Trophoblast cell (in vitro differentiated cells and primary cell): ENCODE measurements around the gene TNIK.

Experiments used
- DNase-seq, 2 donors: peaks; one replicate each; pipeline ENCODE4 v3.0.0-alpha.2; 2016
- H2AFZ ChIP-seq: 2 replicates; pipeline ENCODE4 v1.6.1; 2013; ENCODE audit warnings: low read length, moderate library complexity, mild to moderate bottlenecking; ENCODE audit not compliant: insufficient read depth, poor library complexity
- H2AK5ac ChIP-seq: 2 replicates; pipeline ENCODE4 v1.6.1; 2013; ENCODE audit warnings: mild to moderate bottlenecking, low read length
- H2BK120ac ChIP-seq: 2 replicates; pipeline ENCODE4 v1.6.1; 2013; ENCODE audit warnings: low read length, mild to moderate bottlenecking, moderate library complexity; ENCODE audit not compliant: insufficient read depth, poor library complexity
- H2BK12ac ChIP-seq: 2 replicates; pipeline ENCODE4 v1.6.1; 2013; ENCODE audit warnings: mild to moderate bottlenecking, low read length, moderate library complexity
- H2BK5ac ChIP-seq: 2 replicates; pipeline ENCODE4 v1.6.1; 2013; ENCODE audit warnings: low read length, low read depth, moderate library complexity, mild to moderate bottlenecking; ENCODE audit not compliant: poor library complexity
- H3K14ac ChIP-seq: 2 replicates; pipeline ENCODE4 v1.6.1; 2013; ENCODE audit warnings: mild to moderate bottlenecking, low read length
- H3K18ac ChIP-seq: 2 replicates; pipeline ENCODE4 v1.6.1; 2013; ENCODE audit warnings: mild to moderate bottlenecking, low read length
- H3K23ac ChIP-seq: 2 replicates; pipeline ENCODE4 v1.6.1; 2013; ENCODE audit warnings: low read length
- H3K27ac ChIP-seq: 2 replicates; pipeline ENCODE4 v1.5.1; 2013; ENCODE audit warnings: low read depth, mild to moderate bottlenecking, inconsistent platforms, low read length, moderate library complexity
- H3K27me3 ChIP-seq: 2 replicates; pipeline ENCODE4 v1.6.1; 2013; ENCODE audit warnings: inconsistent platforms, mild to moderate bottlenecking, low read length, moderate library complexity; ENCODE audit not compliant: insufficient read depth
- H3K36me3 ChIP-seq, 2 experiments: 1 replicate in 1 of 2; 2 replicates in 1 of 2; pipeline ENCODE4 v1.6.1; 2013; ENCODE audit warnings: low read length in 2 of 2, mild to moderate bottlenecking in 2 of 2, moderate library complexity in 1 of 2; ENCODE audit not compliant: insufficient read depth in 2 of 2, control insufficient read depth in 1 of 2
- H3K4ac ChIP-seq: 2 replicates; pipeline ENCODE4 v1.6.1; 2013; ENCODE audit warnings: low read depth, mild to moderate bottlenecking, low read length, moderate library complexity
- H3K4me1 ChIP-seq, 2 experiments: 1 replicate in 1 of 2; 2 replicates in 1 of 2; pipeline ENCODE4 v1.6.1; 2013; ENCODE audit warnings: low read length in 2 of 2, mild to moderate bottlenecking in 2 of 2, moderate library complexity in 1 of 2; ENCODE audit not compliant: insufficient read depth in 2 of 2, control insufficient read depth in 1 of 2
- H3K4me2 ChIP-seq: 2 replicates; pipeline ENCODE4 v1.6.1; 2013; ENCODE audit warnings: inconsistent platforms, mild to moderate bottlenecking, low read length, moderate library complexity
- H3K4me3 ChIP-seq: 2 replicates; pipeline ENCODE4 v1.5.1; 2013; ENCODE audit warnings: mild to moderate bottlenecking, low read depth, low read length, inconsistent platforms
- H3K79me1 ChIP-seq: one replicate; pipeline ENCODE4 v1.6.1; 2013; ENCODE audit warnings: low read length
- H3K79me2 ChIP-seq: 2 replicates; pipeline ENCODE4 v1.6.1; 2013; ENCODE audit warnings: low read length, mild to moderate bottlenecking; ENCODE audit not compliant: control insufficient read depth, insufficient read depth, poor library complexity
- H3K9ac ChIP-seq: 2 replicates; pipeline ENCODE4 v1.6.1; 2013; ENCODE audit warnings: mild to moderate bottlenecking, low read length
- H3K9me3 ChIP-seq: 2 replicates; pipeline ENCODE4 v1.6.1; 2013; ENCODE audit warnings: low read depth, mild to moderate bottlenecking, control low read depth, inconsistent platforms, low read length; ENCODE audit not compliant: insufficient read depth
- H4K12ac ChIP-seq: 2 replicates; pipeline ENCODE4 v1.6.1; 2013; ENCODE audit warnings: low read depth, mild to moderate bottlenecking, low read length, moderate library complexity
- H4K8ac ChIP-seq: 2 replicates; pipeline ENCODE4 v1.6.1; 2013; ENCODE audit warnings: low read depth, mild to moderate bottlenecking, low read length, moderate library complexity
- H4K91ac ChIP-seq: one replicate; pipeline ENCODE4 v1.6.1; 2013; ENCODE audit warnings: low read depth, mild to moderate bottlenecking, low read length, moderate library complexity
- WGBS: extraction: QIAGEN DNeasy Blood & Tissue Kit; methylation state at CpG from one replicate; pipeline ENCODE4 v1.1.7; 2013; ENCODE audit warnings: missing lambda C conversion rate; ENCODE audit not compliant: insufficient read length, insufficient coverage; ENCODE audit errors: extremely low coverage; 5-methylcytosine and 5-hydroxymethylcytosine counted together

Gene TNIK

DNA sequence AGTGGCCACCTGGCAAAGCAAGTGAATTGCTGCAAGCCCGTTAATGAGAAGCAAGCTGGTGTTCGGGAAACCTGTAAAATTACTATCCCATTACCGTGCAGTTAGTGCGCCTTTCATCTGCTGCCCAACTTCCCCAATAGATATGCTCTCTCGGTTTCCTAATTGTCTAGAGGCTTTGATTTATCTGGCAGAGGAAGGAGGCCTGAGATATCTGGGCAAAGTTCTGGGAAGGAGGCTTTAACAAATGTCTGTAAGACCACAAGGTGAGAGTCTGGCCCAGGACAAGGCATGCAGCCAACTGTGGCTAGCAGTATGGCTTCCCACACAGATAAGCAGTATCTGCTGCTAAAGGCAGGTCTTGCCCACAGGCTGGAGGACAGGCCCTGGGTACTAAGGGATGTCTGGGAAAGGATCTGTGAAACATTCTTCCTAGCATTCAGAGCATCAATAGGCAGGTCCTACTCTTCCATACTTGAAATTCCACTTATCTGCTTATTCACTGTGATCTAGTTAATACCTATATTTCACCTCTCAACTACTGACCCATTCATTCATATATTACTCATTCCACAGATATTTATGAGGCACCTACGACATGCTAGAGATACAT lies 303.7 kb downstream of the TNIK start:
- Histone ChIP-seq H3K79me2 (no peaks in the 10 kb centered on the region), H3K4me3 (no peak overlapping the region), H3K9ac (no peak overlapping the region), H4K12ac (no peak overlapping the region), H3K4me1 (peaks cover 0 to 2% of the 10 kb centered on the region in 2 experiments), H2AFZ (no peak overlapping the region), H3K27me3 (no peaks in the 10 kb centered on the region), H3K4ac (no peak overlapping the region), H3K4me2 (no peak overlapping the region), H2BK12ac (no peak overlapping the region), H3K79me1 (no peaks in the 10 kb centered on the region), H3K36me3 (no peaks in the 10 kb centered on the region), H3K23ac (no peak overlapping the region), H3K18ac (no peak overlapping the region), H3K27ac (no peak overlapping the region), H2BK120ac (no peak overlapping the region), H3K14ac (no peak overlapping the region), H2BK5ac (no peak overlapping the region), H4K8ac (no peak overlapping the region), H4K91ac (no peak overlapping the region), H2AK5ac (no peak overlapping the region), H3K9me3 (peaks cover 2% of the 10 kb centered on the region)
- WGBS: no CpG with 5 or more reads among the region's 6 CpGs
- DNase-seq: peak; percentile 5 to 44

DNA sequence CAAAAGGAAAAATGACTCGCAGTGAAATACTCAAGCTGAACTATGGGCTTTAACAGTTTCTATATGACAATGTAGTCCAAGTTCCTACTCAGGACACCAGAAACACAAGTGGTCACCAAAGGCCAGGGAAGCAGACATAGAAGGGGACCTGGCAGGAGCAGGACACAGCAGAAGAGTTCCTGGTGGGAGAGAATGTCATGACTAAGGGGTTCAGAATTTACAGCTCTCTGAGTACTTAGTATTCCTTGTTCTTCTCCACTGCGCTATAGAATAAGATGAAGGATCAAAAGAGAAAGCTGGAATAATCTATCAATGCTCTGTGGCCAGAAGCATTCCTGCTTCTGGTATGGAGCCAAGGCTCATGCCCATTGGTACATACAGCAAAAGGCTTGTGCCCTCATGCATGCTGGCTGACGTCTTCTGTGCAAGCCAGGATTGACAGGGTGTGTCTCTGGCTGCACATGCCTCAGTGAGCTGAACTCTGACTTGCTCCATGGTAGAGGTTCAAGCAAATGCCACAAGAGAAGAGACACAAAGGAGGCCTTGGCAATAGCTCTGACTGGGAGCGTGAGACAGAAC lies 305.0 kb downstream of the TNIK start:
- DNase-seq: peak in 1 of 2 donors; percentile 5
- H3K79me2 ChIP-seq: no peaks in the 10 kb centered on the region
- H3K9me3 ChIP-seq: peaks cover 2% of the 10 kb centered on the region
- no peak overlapping the region for H4K12ac ChIP-seq
- no peak overlapping the region for H2BK5ac ChIP-seq
- no peak overlapping the region for H4K8ac ChIP-seq
- no peak overlapping the region for H2BK12ac ChIP-seq
- no peak overlapping the region for H2AFZ ChIP-seq
- no peak overlapping the region for H3K23ac ChIP-seq
- no peak overlapping the region for H3K27ac ChIP-seq
- H3K9ac ChIP-seq: no peak overlapping the region
- no peak overlapping the region for H2AK5ac ChIP-seq
- no peak overlapping the region for H2BK120ac ChIP-seq
- H3K4me3 ChIP-seq: no peak overlapping the region
- no peak overlapping the region for H3K4me2 ChIP-seq
- H4K91ac ChIP-seq: no peak overlapping the region
- H3K79me1 ChIP-seq: no peaks in the 10 kb centered on the region
- H3K4ac ChIP-seq: no peak overlapping the region
- H3K18ac ChIP-seq: no peak overlapping the region
- H3K4me1 ChIP-seq: peaks cover 0 to 2% of the 10 kb centered on the region in 2 experiments
- WGBS: no CpG with 5 or more reads among the region's 4 CpGs
- no peaks in the 10 kb centered on the region for H3K27me3 ChIP-seq
- no peaks in the 10 kb centered on the region for H3K36me3 ChIP-seq
- H3K14ac ChIP-seq: no peak overlapping the region

DNA sequence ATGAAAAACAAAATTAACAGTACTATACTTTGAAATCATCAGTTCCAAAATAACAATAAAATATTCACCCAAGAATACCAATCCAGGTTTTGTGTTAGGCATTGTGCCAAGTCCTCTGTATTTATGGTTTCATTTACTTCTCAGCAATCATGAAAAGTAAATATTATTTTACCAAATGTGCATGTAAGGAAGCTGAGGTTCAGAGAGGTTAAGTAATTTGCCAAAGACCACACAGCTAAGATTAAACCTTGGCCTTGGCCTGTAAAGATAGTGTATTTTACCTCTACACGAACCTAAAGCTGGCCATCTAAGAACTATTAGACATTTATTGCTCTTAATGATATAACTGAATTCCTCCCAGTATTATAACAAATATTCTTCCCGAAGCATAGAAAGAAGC lies 309.3 kb downstream of the TNIK start:
- no peak overlapping the region for H2AFZ ChIP-seq
- no CpG with 5 or more reads among the region's 2 CpGs for WGBS
- no peak overlapping the region for H4K12ac ChIP-seq
- H2BK120ac ChIP-seq: no peak overlapping the region
- no peak overlapping the region for H3K4ac ChIP-seq
- no peaks in the 10 kb centered on the region for H3K79me1 ChIP-seq
- H3K4me1 ChIP-seq: peaks cover 0 to 2% of the 10 kb centered on the region in 2 experiments
- no peak overlapping the region for H3K4me2 ChIP-seq
- H3K27me3 ChIP-seq: no peaks in the 10 kb centered on the region
- no peak overlapping the region for H3K4me3 ChIP-seq
- H4K91ac ChIP-seq: no peak overlapping the region
- H3K9ac ChIP-seq: no peak overlapping the region
- H2BK12ac ChIP-seq: no peak overlapping the region
- no peak overlapping the region for H3K23ac ChIP-seq
- no peaks in the 10 kb centered on the region for H3K36me3 ChIP-seq
- no peak overlapping the region for H2BK5ac ChIP-seq
- no peak overlapping the region for H2AK5ac ChIP-seq
- no peak overlapping the region for H3K27ac ChIP-seq
- no peak overlapping the region for H4K8ac ChIP-seq
- no peaks in the 10 kb centered on the region for H3K9me3 ChIP-seq
- DNase-seq: no peak
- H3K79me2 ChIP-seq: no peaks in the 10 kb centered on the region
- H3K18ac ChIP-seq: no peak overlapping the region
- no peak overlapping the region for H3K14ac ChIP-seq

DNA sequence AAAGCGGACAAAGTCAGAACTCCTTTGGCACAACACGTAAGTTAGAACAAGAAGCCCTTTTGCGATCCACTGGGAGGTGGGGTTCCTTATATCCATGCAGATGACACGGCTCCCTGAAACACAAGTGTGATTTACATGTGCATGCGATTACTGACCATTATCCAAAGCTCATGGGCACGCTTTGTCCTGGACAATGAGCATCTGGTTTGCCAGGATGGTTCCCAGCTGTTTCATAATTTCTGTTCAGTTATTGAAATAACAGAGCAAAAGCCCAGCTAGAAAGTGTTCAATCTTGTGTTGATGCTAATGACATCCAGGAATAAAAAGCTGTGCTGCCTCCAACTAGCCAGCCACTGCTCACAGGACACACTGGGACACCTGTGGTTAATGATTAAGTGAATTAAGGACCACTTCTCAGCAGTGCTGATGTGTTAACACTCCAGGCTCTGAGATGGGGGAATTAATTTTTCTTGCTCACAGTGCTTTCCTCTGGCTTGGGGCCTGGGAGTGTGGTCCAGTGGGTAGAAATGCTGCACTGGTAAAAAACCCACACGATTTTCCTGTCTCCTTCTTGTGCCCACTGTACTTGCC lies 310.6 kb downstream of the TNIK start:
- no CpG with 5 or more reads among the region's 7 CpGs for WGBS

More for the DNA sequence above, 310.6 kb downstream of the TNIK start:
- H3K18ac ChIP-seq: no peak overlapping the region
- no peaks in the 10 kb centered on the region for H3K4me1 ChIP-seq
- no peak overlapping the region for H2BK120ac ChIP-seq
- no peak overlapping the region for H3K4ac ChIP-seq
- H4K8ac ChIP-seq: no peak overlapping the region
- no peak overlapping the region for H4K12ac ChIP-seq
- H3K23ac ChIP-seq: no peak overlapping the region
- no peak overlapping the region for H2AFZ ChIP-seq
- H2AK5ac ChIP-seq: no peak overlapping the region
- no peak overlapping the region for H3K9ac ChIP-seq
- no peaks in the 10 kb centered on the region for H3K27me3 ChIP-seq
- no peaks in the 10 kb centered on the region for H3K9me3 ChIP-seq
- no peak overlapping the region for H3K4me3 ChIP-seq
- DNase-seq: no peak
- H3K36me3 ChIP-seq: no peaks in the 10 kb centered on the region
- H3K14ac ChIP-seq: no peak overlapping the region
- no peak overlapping the region for H4K91ac ChIP-seq
- H2BK12ac ChIP-seq: no peak overlapping the region
- no peak overlapping the region for H3K27ac ChIP-seq
- no peak overlapping the region for H2BK5ac ChIP-seq
- H3K79me2 ChIP-seq: no peaks in the 10 kb centered on the region
- H3K4me2 ChIP-seq: no peak overlapping the region
- H3K79me1 ChIP-seq: no peaks in the 10 kb centered on the region
